Stimulated activated CD4-positive, alpha-beta T cell treated with anti-CD3 and anti-CD28 coated beads, Interleukin-12 subunit alpha, Interleukin-12 subunit beta, amount 100 ng/mL, for 4 hours (primary cell): Measurements from ENCODE around the gene ZNF234.
A peak's percentile ranks its signal among the peaks of the same experiment; 100 is the strongest.
"Not testable (repeated sequence)": the region's sequence is repeated elsewhere in the genome, so short reads cannot be mapped to it uniquely, and the experiment has no call there.

ENCODE experiments used
- DNase-seq: peaks from one replicate; pipeline ENCODE4 v3.0.0-alpha.2; 2020

The ZNF234 gene

GRCh38 chr19:44190020-44190419, 48.7 kb downstream of the ZNF234 start:
- DNase-seq = no peak

DNA sequence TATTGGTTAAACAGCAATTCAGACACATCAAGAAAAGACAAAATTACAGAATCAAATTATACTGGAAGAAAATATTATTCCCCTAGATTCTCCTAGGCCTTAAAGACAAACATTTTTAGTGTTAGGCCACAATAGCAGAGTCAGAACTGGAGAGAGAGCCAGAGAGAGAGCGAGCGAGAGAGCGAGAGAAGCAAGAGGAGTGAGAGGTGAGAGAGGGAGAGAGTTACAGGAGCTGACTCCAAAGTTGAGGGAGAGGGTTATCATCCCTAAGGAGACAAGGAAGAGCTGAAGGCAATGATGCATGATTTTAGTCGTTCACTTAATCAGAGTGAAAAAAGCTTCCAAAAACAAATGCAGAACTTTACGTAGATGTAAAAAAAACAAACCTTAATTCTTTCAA, 50.8 kb downstream of the ZNF234 start:
- DNase-seq = no peak

- DNase-seq = no peak
Measured at GRCh38 chr19:44196772-44197171, 55.4 kb downstream of the ZNF234 start.

GRCh38 chr19:44202470-44202869, 61.1 kb downstream of the ZNF234 start:
- DNase-seq = no peak

- no peak for DNase-seq
Measured at GRCh38 chr19:44202974-44203373, 61.6 kb downstream of the ZNF234 start.

- not testable (repeated sequence) for DNase-seq
Measured at GRCh38 chr19:44203877-44204276, 62.5 kb downstream of the ZNF234 start.

DNA sequence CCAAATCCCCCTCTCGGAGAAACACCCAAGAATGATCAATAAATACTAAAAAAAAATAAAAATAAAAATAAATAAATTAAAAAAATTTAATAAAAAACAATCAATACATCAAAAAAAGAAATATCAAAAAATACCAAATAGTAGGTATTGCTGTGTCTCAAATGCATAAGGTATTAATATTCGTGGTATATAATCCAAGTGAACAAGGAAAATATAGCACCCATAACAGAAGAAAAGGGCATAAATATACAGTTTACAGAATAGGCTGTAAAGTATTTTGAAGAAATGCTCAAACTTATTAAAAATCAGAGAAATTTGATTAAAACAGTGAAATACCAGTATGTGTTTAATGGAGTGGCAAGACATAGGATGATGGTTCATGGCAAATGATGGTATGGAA, 63.4 kb downstream of the ZNF234 start:
- no peak for DNase-seq

GRCh38 chr19:44207126-44207803, 65.9 kb downstream of the ZNF234 start:
- peak; percentile 75 for DNase-seq
